LHCN-M2 (cell line): ENCODE measurements around the gene CFAP46. TPM values are rescaled to one million over a fixed set of nuclear protein-coding genes. Genes with fewer than 3 reads are reported as not detected.

Source experiments
- DNase-seq: peaks from one replicate; pipeline ENCODE4 v3.0.0-alpha.2; 2012; ENCODE audit warnings: low read depth
- total RNA-seq: library from RNA; depleted of rRNA; stranded (reverse); fragments of >200 nt; gene quantifications from 2 replicates; pipeline ENCODE4 v1.2.3, GENCODE V29; 2014

Gene CFAP46
- total RNA-seq, 1 experiment from 2014 or later = not detected

DNA sequence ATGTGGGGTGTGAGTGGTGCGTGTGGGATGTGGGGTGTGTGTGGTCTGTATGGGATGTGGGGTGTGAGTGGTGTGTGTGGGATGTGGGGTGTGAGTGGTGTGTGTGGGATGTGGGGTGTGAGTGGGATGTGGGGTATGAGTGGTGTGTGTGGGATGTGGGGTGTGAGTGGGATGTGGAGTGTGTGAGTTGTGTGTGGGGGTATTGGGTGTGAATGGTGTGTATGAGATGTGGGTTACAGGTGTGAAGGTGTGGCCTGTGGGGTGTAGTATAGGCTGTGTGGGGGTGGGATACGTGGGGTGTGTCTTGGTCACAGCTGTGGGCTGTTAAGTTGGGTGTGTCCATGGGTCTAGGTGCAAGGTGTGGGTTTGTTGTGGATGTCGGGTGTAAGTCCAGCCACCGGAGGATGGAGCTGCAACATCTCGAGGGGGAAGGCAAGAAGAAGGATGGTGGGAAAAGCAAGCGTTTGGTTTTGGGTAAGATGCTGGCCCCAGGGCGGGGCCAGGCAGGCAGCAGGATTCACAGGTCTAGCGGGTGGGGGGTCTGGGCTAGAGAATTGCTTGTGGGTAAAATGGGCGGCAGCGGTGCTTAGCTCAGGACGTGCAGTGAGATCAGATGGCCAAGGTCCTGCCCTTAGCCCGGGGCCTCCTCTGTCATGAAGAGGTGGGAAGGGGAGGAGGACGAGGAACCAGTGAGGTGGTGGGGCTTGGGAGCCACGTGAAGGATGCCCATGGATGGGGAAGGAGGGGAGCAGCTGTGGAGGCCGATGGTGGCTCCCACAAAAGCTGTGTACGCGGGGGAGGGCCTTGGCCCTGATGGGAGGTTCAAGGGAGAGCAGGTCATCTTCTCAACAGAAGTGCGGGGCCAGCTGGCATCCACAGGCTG is 60.1 kb downstream of the CFAP46 start:
- DNase-seq = no peak

DNA sequence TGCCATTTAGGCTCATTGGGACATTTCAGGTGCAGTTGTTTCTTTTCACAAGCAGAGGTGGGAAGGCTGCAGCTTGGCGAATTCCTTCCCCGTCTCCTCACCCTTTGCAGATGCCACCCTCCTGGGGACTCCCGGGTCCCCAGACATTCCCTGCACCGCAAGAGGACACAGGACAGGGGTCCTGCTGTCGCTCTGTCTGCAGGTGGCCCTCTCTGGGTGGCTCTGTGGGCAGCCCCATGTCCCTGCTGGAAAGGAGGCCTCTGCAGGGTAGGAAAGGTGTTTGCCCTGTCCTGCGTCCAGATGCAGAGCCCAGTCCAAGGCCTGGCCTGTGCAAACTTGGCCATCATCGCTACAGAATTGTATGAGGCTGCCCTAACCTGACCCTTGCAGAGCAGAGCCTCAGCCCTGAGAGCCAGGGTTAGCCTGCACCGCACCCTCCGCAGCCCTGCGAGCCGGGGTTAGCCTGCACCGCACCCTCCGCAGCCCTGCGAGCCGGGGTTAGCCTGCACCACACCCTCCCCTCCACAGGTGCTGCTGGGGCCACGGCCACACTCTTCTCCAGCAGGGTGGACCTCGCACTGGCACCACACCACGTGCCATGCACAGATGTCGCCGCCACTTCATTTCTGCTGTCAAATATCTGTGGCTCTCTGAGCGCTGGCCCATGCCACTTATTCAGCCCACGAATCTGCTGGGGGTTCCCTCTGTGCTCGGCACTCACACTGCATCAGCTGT is 61.0 kb downstream of the CFAP46 start:
- no peak for DNase-seq

DNA sequence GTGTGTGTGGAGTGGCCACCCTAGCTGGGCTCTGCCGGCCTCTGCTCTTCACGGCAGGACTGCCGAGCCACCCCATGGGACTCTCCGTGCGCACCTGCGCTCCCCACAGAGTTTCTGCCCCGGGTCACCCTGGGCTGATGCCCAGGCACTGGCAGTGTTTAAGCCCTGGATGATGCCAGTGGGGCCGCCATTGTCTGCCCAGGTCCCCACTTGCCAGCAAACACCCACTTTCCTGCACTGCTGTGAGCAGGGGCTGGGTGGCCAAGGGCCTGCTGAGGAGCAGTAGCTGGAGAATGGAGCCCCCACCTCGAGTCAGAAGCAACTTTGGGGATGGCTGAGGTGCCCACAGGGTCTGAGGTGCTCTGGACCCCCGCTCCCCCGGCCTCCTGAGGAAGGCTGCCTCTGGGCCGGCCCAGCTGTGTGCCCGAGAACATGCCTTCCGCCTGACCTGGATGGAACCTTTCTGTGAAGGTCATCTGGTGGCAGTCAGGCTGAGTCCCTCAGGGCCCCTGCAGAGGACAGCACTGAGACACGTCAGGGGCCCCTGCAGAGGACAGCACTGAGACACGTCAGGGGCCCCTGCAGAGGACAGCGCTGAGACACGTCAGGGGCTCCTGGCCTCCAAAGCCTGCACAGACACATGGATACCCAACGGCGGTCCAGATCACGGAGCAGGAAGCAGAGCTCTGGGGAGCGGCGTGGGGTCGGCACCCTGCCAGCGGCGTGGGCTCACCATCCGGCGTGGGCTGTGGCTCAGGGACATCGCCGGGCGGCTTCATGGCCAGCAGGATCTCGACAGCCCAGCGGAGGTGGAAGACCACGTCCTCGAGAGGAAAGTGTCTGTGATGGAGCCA is 62.0 kb downstream of the CFAP46 start:
- no peak for DNase-seq

DNA sequence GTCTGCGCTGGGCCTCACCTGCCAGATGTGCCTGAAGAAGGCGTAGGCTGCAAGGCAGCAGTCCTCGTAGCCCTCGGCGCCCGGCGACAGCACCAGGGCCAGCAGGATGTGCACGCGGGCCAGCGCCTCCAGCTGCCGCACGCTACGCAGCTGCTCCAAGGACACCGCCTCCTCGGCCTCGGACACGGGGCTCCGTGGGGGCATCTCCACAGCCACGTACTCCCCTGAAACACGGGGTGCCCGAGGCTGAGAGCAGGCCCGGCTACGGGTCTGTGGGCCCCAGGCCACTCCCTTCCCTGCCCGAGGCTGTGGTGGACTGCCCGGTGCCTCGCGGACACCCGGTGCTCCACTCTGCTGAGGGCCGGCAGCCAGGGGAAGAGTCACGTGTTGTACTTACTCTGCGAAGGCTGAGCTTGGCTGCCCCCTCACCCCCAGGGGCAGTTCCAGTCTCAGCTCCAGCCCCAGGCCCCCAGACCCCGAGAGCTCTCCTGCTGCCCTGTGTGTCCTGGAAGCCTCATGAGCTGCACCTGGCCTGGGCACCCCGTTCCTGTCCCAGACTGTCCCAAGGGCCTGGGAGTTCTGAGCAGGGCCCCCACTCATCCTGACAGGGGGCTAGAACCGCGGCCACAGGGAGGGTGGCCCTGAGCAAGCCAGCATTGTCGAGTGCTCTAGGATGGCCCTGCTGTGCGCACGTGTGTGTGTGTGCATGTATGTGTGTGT is 62.8 kb downstream of the CFAP46 start:
- no peak for DNase-seq

DNA sequence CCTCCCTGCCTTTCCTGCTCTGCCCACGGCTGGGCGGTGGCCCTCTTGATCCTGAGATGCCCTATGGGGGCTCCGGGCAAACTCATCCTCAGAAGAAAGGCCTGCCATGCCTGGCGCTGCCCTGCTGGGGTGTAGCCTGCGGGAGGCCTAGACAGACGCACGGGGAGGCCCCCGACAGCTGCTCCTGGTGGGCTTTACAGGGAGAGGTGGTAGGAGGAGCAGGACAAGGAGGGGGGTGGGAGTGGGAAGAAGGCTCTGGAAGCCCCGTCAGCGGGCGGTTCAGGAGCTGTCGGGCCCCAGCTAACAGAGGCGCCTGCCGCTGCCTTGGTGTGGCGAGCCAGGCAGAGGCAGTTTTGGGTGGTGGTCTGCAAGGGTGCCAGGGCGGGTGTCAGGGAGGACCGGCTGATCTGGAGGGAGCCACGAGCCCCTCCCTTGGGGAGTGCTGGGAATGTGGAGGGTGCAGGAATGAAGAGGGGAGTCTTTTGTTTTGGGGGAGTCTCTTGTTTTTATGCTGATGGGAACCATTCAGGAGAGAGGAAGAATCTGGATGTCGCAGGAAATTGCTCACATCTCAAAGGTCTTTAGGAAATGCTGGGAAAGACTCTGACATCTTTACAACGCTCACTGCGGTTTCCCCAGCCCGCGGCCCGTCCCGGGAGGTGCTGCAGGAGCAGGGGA is 63.5 kb downstream of the CFAP46 start:
- no peak for DNase-seq

- no peak for DNase-seq
Observed at GRCh38 chr10:132878091-132878729, 64.2 kb downstream of the CFAP46 start.

DNA sequence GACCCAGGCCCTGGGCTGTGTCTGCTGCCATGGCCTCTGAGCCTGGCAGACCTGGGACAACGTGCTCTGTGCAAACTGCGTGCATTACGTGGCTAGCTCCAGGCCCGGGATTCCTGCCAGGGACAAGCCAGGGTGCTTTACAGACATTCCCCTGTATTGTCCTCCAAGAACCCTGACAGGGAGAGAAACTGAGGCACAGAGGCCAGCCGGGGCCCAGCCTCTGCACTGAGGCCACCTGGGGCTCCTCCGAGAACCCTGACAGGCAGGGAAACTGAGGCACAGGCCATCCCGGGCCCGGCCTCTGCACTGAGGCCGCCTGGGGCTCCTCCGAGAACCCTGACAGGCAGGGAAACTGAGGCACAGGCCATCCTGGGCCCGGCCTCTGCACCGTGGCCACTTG is 64.9 kb downstream of the CFAP46 start:
- DNase-seq = no peak

- DNase-seq = no peak
Observed at GRCh38 chr10:132876993-132877431, 65.4 kb downstream of the CFAP46 start.

DNA sequence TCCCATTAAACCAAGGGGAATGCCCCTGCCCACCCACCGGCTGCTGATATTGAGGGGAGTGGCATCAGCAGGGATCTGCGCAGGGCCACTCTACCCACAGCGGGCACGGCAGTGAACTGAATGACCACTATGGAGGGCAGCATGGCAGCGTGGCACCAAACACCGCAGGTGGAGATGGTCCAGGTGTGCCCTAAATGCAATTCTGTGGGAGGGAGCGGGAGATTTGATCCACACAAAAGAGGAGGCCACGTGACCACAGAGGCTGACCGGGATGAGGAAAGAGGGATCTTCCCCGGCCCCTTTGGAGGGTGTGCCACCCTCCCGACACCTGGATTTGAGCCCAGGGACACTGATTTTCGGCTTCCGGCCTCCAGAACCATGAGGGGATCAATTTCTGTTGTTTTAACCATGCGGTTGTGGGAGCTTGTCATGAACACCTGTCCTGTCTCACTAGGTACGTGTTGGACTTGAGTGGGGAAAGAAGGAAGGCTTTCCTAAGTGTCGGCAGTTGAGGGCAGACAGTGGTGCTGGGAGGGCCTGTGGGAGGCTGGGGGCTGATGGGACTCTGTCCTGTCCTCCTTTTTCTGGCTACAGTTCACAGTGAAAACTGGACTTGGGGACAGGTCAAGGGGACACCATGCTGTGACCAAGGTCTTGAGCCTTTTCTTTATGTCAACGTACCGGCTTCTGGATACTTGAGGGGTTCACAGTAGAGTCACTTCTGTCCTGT is 66.1 kb downstream of the CFAP46 start:
- no peak for DNase-seq

DNA sequence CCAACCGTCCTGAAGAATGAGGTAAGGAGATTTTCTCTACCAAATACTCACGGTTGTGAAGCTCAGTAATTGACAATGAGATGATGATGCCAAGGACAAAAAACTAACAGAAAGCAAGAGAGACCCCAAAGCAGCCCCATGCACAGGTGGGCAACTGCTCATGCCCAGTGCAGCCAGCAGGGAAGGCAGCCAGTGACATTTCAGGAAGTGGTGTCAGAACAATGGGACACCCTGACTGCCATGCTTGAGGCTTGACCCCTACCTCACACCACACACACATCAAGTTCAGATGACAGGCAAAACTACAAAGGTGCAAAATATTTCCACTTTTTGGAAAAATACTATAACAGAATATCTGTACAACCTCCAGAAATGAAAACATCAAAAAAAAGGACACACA is 66.9 kb downstream of the CFAP46 start:
- no peak for DNase-seq

GRCh38 chr10:132873395-132873794 is 69.0 kb downstream of the CFAP46 start:
- no peak for DNase-seq

GRCh38 chr10:132872658-132873057 is 69.7 kb downstream of the CFAP46 start:
- DNase-seq = no peak

GRCh38 chr10:132870426-132870825 is 71.9 kb downstream of the CFAP46 start:
- no peak for DNase-seq

DNA sequence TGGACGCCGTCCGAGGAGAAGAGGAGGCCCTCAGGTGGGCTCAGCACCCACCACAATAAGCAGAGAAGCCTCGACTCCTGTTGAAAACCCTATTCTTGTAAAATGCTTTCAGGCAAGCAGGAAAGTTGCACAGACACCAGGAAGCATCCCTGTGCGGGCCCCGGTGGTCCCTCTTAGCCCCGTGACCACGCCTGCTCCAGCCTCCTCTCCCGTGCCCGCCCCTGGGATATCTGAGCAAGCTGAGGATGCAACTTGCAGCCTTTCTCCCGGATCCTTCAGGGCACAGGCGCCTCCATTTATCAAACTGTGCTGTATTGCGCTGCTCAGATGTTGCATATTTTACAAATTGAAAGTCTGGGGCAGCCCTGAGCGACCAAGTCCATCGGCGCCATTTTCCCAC is 72.7 kb downstream of the CFAP46 start:
- no peak for DNase-seq

- no peak for DNase-seq
Observed at GRCh38 chr10:132868995-132869394, 73.4 kb downstream of the CFAP46 start.

GRCh38 chr10:132867801-132868644 is 74.3 kb downstream of the CFAP46 start:
- DNase-seq = no peak

- DNase-seq = no peak
Observed at GRCh38 chr10:132866601-132867381, 75.6 kb downstream of the CFAP46 start.
